HepG2 (cell line): ENCODE measurements around the gene FETUB. TPM values are rescaled to one million over a fixed set of nuclear protein-coding genes. Genes with fewer than 3 reads are reported as not detected.

Source experiments
- ATAC-seq: fragments of 200-7000 bp; cut with Tn5 transposase; 3 replicates; pipeline ENCODE4 v1.9.1; 2020; ENCODE audit warnings: mild to moderate bottlenecking, moderate library complexity
- Bru-seq: library from RNA; stranded (reverse); fragments of 400-500 nt; gene quantifications from one replicate; lab custom pipeline; 2021; lab: Mats Ljungman, UMichigan
- BruChase-seq, 2 experiments: library from RNA; stranded (reverse); fragments of 400-500 nt; gene quantifications; one replicate each; lab custom pipeline; 2021; lab: Mats Ljungman, UMichigan
- BruUV-seq: library from RNA; stranded (reverse); fragments of 400-500 nt; replicated peaks from 2 replicates; lab custom pipeline; 2021; lab: Mats Ljungman, UMichigan
- CTCF ChIA-PET: fragments of 300-600 bp; formaldehyde crosslinking; extraction: SDS; loops from one replicate; lab custom pipeline; 2021; ENCODE audit warnings: low total read pairs, inconsistent platforms, low intra/inter-chr PET ratio; lab: Yijun Ruan, JAX
- POLR2A ChIA-PET: fragments of 350-600 bp; sonication (Branson Sonifier 250); formaldehyde crosslinking; loops from one replicate; lab custom pipeline; 2020; ENCODE audit warnings: antibody characterized with exemption, inconsistent platforms; lab: Yijun Ruan, JAX
- DNase-seq: peaks from one replicate; pipeline ENCODE4 v3.0.0-alpha.2; 2015; ENCODE audit warnings: low spot score
- FAIRE-seq: peaks from 3 replicates; lab custom pipeline; 2011; peaks lifted over from hg19 to GRCh38; lab: Jason Lieb, UNC
- H2AFZ ChIP-seq: one replicate; pipeline ENCODE4 v1.6.1; 2011; ENCODE audit warnings: low read length, inconsistent platforms
- H3K27ac ChIP-seq: fragments of 300-600 bp; 3 replicates; pipeline ENCODE4 v1.8.0; 2011; ENCODE audit warnings: mixed run types, mild to moderate bottlenecking, mixed read lengths, low read length, inconsistent platforms; ENCODE audit not compliant: insufficient read depth; ENCODE audit errors: extremely low read length
- H3K27me3 ChIP-seq, 2 experiments: fragments of 200-600 bp in 1 of 2; 2 replicates in 1 of 2; 3 replicates in 1 of 2; pipeline versions ENCODE4 v1.6.0 to v1.8.0; 2011; ENCODE audit warnings: low read length in 2 of 2, mild to moderate bottlenecking in 2 of 2, moderate library complexity in 2 of 2, inconsistent platforms in 1 of 2; ENCODE audit not compliant: insufficient read depth in 2 of 2, control insufficient read depth in 1 of 2
- H3K36me3 ChIP-seq, 2 experiments: fragments of 200-600 bp in 1 of 2; replicated peaks in 1 of 2; 2 replicates in 1 of 2; 3 replicates in 1 of 2; pipeline versions ENCODE4 v1.5.1 to v1.8.0; 2011; ENCODE audit warnings: low read length in 2 of 2, inconsistent platforms in 1 of 2; ENCODE audit not compliant: insufficient read depth in 2 of 2, control insufficient read depth in 1 of 2
- H3K4me1 ChIP-seq: 2 replicates; pipeline ENCODE4 v1.5.1; 2012; ENCODE audit warnings: low read length, inconsistent platforms; ENCODE audit not compliant: insufficient read depth
- H3K4me2 ChIP-seq: 2 replicates; pipeline ENCODE4 v1.6.0; 2011; ENCODE audit warnings: low read depth, low read length, inconsistent platforms
- H3K4me3 ChIP-seq, 3 experiments: fragments of 200-600 bp in 1 of 3; sonication (generic), shearing (Covaris generic) in 1 of 3; replicated peaks in 1 of 3; 2 replicates each; pipeline ENCODE4 v1.5.1; 2011 to 2016; ENCODE audit warnings: low read length in 3 of 3, inconsistent platforms in 2 of 3, low read depth in 2 of 3, mild to moderate bottlenecking in 2 of 3, control low read depth in 1 of 3, mixed read lengths in 1 of 3; ENCODE audit not compliant: insufficient read depth in 1 of 3
- H3K79me2 ChIP-seq: one replicate; pipeline ENCODE4 v1.6.1; 2011; ENCODE audit warnings: low read length, inconsistent platforms; ENCODE audit not compliant: insufficient read depth
- H3K9ac ChIP-seq: 2 replicates; pipeline ENCODE4 v1.6.0; 2011; ENCODE audit warnings: mild to moderate bottlenecking, low read depth, low read length, inconsistent platforms; ENCODE audit not compliant: insufficient read depth
- H3K9me3 ChIP-seq: 2 replicates; pipeline ENCODE4 v1.5.1; 2012; ENCODE audit warnings: mild to moderate bottlenecking, low read length
- H4K20me1 ChIP-seq: 2 replicates; pipeline ENCODE4 v1.6.0; 2011; ENCODE audit warnings: inconsistent platforms, mild to moderate bottlenecking, low read length, moderate library complexity; ENCODE audit not compliant: insufficient read depth
- ARNT ChIP-seq: fragments of 450-650 bp; IDR thresholded peaks from 2 replicates; pipeline ENCODE4 v1.6.1; 2017
- CEBPB ChIP-seq: IDR thresholded peaks from 2 replicates; pipeline ENCODE4 v1.6.1; 2011; ENCODE audit warnings: low read depth, low read length, improper control_type of control experiment, borderline replicate concordance
- EP300 ChIP-seq, 3 experiments: sonication (generic) in 1 of 3; formaldehyde crosslinking in 1 of 3; IDR thresholded peaks; 2 replicates each; pipeline versions ENCODE4 v1.5.1 to v1.6.1; 2011 to 2020; ENCODE audit warnings: low read depth in 2 of 3, low read length in 2 of 3, borderline replicate concordance in 1 of 3, improper control_type of control experiment in 1 of 3, mild to moderate bottlenecking in 1 of 3, missing genetic modification reagents in 1 of 3, moderate library complexity in 1 of 3
- HDAC6 ChIP-seq: fragments of 200-600 bp; sonication (generic); IDR thresholded peaks from 2 replicates; pipeline ENCODE4 v1.7.0; 2017; ENCODE audit warnings: mild to moderate bottlenecking, antibody characterized with exemption, low read length, low read depth
- HNF4A ChIP-seq: sonication (generic); formaldehyde crosslinking; IDR thresholded peaks from 2 replicates; pipeline ENCODE4 v1.4.0; 2020; ENCODE audit warnings: missing genetic modification reagents
- HNF4G ChIP-seq, 2 experiments: sonication (generic) in 1 of 2; formaldehyde crosslinking in 1 of 2; IDR thresholded peaks; 2 replicates each; pipeline versions ENCODE4 v1.4.0 to v1.6.1; 2011 to 2020; ENCODE audit warnings: borderline replicate concordance in 2 of 2, low read depth in 2 of 2, mild to moderate bottlenecking in 2 of 2, low read length in 1 of 2, missing genetic modification reagents in 1 of 2, moderate library complexity in 1 of 2
- HNRNPLL ChIP-seq: fragments of 200-400 bp; formaldehyde crosslinking; IDR thresholded peaks from 2 replicates; pipeline ENCODE4 v1.6.1; 2017; ENCODE audit warnings: mild to moderate bottlenecking, low read depth, low read length; ENCODE audit not compliant: poor library complexity, severe bottlenecking
- JUNB ChIP-seq: sonication (generic); formaldehyde crosslinking; IDR thresholded peaks from 2 replicates; pipeline ENCODE4 v1.8.0; 2022; ENCODE audit warnings: missing genetic modification reagents, mild to moderate bottlenecking, borderline replicate concordance
- SIN3A ChIP-seq: IDR thresholded peaks from 2 replicates; pipeline ENCODE4 v1.6.1; 2011; ENCODE audit warnings: low read depth, mild to moderate bottlenecking, control low read depth, low read length, borderline replicate concordance
- SKIL ChIP-seq: sonication (generic); formaldehyde crosslinking; IDR thresholded peaks from 2 replicates; pipeline ENCODE4 v1.8.0; 2022; ENCODE audit warnings: missing genetic modification reagents, mild to moderate bottlenecking, moderate library complexity, borderline replicate concordance
- WIZ ChIP-seq: sonication (generic); formaldehyde crosslinking; IDR thresholded peaks from 2 replicates; pipeline ENCODE4 v1.5.1; 2020; ENCODE audit warnings: mild to moderate bottlenecking, missing genetic modification reagents
- ZBTB20 ChIP-seq: sonication (generic); formaldehyde crosslinking; IDR thresholded peaks from 2 replicates; pipeline ENCODE4 v1.8.1; 2023; ENCODE audit warnings: missing genetic modification reagents, low read depth, mild to moderate bottlenecking, borderline replicate concordance
- ZNF317 ChIP-seq: sonication (generic); formaldehyde crosslinking; IDR thresholded peaks from 2 replicates; pipeline ENCODE4 v1.5.0; 2020; ENCODE audit warnings: mild to moderate bottlenecking, missing genetic modification reagents
- ZNF891 ChIP-seq: sonication (generic); formaldehyde crosslinking; IDR thresholded peaks from 2 replicates; pipeline ENCODE4 v1.5.0; 2020; ENCODE audit warnings: mild to moderate bottlenecking, missing genetic modification reagents
- WGBS: methylation state at CpG from one replicate; pipeline ENCODE4 v1.1.6; 2017; ENCODE audit warnings: low lambda C conversion rate; 5-methylcytosine and 5-hydroxymethylcytosine counted together
- in situ Hi-C: cut with HindIII; loops from 2 replicates; pipeline ENCODE4 v1.10.0; 2017; ENCODE audit warnings: low pct_unique_long_range_greater_than_20kb; ENCODE audit not compliant: extremely low pct_ligation_motif_present
- intact Hi-C: fragments of 100-400 bp; cut with micrococcal nuclease; formaldehyde crosslinking; loops from one replicate; pipeline ENCODE4 v1.10.0; 2022; ENCODE audit not compliant: unreplicated experiment
- long read RNA-seq, 2 experiments: library from RNA in 1 of 2; library from polyadenylated mRNA in 1 of 2; stranded (forward) in 1 of 2; unstranded in 1 of 2; transcript quantifications; one replicate each; pipeline ENCODE4 v2.0.0, GENCODE V29; 2019 to 2022
- polyA minus RNA-seq, 3 experiments: library from RNA; depleted of rRNA, polyadenylated mRNA; stranded (reverse); fragments of >200 nt; gene quantifications; 2 replicates each; pipeline ENCODE4 v1.2.3, GENCODE V29; 2011; ENCODE audit warnings: low replicate concordance in 1 of 3
- polyA plus RNA-seq, 8 experiments: library from polyadenylated mRNA; depleted of rRNA in 3 of 8; stranded (reverse) in 7 of 8; unstranded in 1 of 8; fragments of >200 nt; fragmentation: Illumina TruSeq in 4 of 8; extraction: Trizol in 4 of 8; gene quantifications; 2 replicates each; pipeline versions ENCODE4 v1.2.1 to v1.2.3, GENCODE V29; 2011 to 2016; ENCODE audit warnings: low read depth in 4 of 8, missing spikeins in 1 of 8, mixed read lengths in 1 of 8; ENCODE audit not compliant: insufficient read depth in 1 of 8
- total RNA-seq, 5 experiments: library from RNA; depleted of rRNA; stranded (reverse); fragments of >200 nt; fragmentation: Illumina TruSeq; extraction: Trizol; gene quantifications; 2 replicates each; pipeline ENCODE4 v1.2.3, GENCODE V29; 2016; ENCODE audit warnings: low read depth in 1 of 5

FETUB gene, protein sequence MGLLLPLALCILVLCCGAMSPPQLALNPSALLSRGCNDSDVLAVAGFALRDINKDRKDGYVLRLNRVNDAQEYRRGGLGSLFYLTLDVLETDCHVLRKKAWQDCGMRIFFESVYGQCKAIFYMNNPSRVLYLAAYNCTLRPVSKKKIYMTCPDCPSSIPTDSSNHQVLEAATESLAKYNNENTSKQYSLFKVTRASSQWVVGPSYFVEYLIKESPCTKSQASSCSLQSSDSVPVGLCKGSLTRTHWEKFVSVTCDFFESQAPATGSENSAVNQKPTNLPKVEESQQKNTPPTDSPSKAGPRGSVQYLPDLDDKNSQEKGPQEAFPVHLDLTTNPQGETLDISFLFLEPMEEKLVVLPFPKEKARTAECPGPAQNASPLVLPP
- total RNA-seq (2016; rRNA removed; fragmentation: Illumina TruSeq; extraction: Trizol) (1.3 and 2.1 TPM in 2 replicates), polyA plus RNA-seq (2011; rRNA removed) (3.1 and 4.4 TPM in 2 replicates), polyA minus RNA-seq (2011; rRNA and poly(A)+ RNA removed; ENCODE audit: low replicate concordance) (0.28 and 1.4 TPM in 2 replicates), Bru-seq, nascent RNA (percentile 36 among the genes with signal in this experiment), BruChase-seq, experiment 1, labeled RNA remaining after a 6-hour chase (percentile 42 among the genes with signal in this experiment), BruChase-seq, experiment 2, labeled RNA remaining after a 2-hour chase (percentile 47 among the genes with signal in this experiment)
- 0.18 and 0.20 TPM in 2 replicates for total RNA-seq (2016; cell fraction: cytosol; rRNA removed; fragmentation: Illumina TruSeq; extraction: Trizol; ENCODE audit: low read depth)
- total RNA-seq (2016; cell fraction: insoluble cytoplasmic fraction; rRNA removed; fragmentation: Illumina TruSeq; extraction: Trizol) = 0.98 and 1.9 TPM in 2 replicates
- 0.69 and 0.74 TPM in 2 replicates for total RNA-seq (2016; cell fraction: membrane; rRNA removed; fragmentation: Illumina TruSeq; extraction: Trizol)
- 2.6 and 3.1 TPM in 2 replicates for total RNA-seq (2016; cell fraction: nucleus; rRNA removed; fragmentation: Illumina TruSeq; extraction: Trizol)
- polyA plus RNA-seq (2011; cell fraction: cytosol; rRNA removed) = 1.9 and 2.3 TPM in 2 replicates
- polyA plus RNA-seq (2011; cell fraction: nucleus; rRNA removed) = 4.9 and 6.3 TPM in 2 replicates
- 3.8 and 4.3 TPM in 2 replicates for polyA plus RNA-seq (2012)
- 0.59 and 0.63 TPM in 2 replicates for polyA plus RNA-seq (2016; cell fraction: cytosol; fragmentation: Illumina TruSeq; extraction: Trizol; ENCODE audit: low read depth)
- 1.4 and 1.7 TPM in 2 replicates for polyA plus RNA-seq (2016; cell fraction: insoluble cytoplasmic fraction; fragmentation: Illumina TruSeq; extraction: Trizol; ENCODE audit: low read depth)
- polyA plus RNA-seq (2016; cell fraction: membrane; fragmentation: Illumina TruSeq; extraction: Trizol; ENCODE audit: low read depth) = 1.0 and 1.1 TPM in 2 replicates
- 5.6 and 6.6 TPM in 2 replicates for polyA plus RNA-seq (2016; cell fraction: nucleus; fragmentation: Illumina TruSeq; extraction: Trizol; ENCODE audit: insufficient read depth, low read depth)
- 0.53 and 0.59 TPM in 2 replicates for polyA minus RNA-seq (2011; cell fraction: cytosol; rRNA and poly(A)+ RNA removed)
- polyA minus RNA-seq (2011; cell fraction: nucleus; rRNA and poly(A)+ RNA removed) = 1.6 and 2.6 TPM in 2 replicates
- long read RNA-seq, experiment 1 = 0 reads
- long read RNA-seq, experiment 2, partial matches to known transcripts = 0 of 2 reads
- long read RNA-seq, experiment 2, other reads (novel, unspliced or antisense) = 1 of 2 reads

DNA sequence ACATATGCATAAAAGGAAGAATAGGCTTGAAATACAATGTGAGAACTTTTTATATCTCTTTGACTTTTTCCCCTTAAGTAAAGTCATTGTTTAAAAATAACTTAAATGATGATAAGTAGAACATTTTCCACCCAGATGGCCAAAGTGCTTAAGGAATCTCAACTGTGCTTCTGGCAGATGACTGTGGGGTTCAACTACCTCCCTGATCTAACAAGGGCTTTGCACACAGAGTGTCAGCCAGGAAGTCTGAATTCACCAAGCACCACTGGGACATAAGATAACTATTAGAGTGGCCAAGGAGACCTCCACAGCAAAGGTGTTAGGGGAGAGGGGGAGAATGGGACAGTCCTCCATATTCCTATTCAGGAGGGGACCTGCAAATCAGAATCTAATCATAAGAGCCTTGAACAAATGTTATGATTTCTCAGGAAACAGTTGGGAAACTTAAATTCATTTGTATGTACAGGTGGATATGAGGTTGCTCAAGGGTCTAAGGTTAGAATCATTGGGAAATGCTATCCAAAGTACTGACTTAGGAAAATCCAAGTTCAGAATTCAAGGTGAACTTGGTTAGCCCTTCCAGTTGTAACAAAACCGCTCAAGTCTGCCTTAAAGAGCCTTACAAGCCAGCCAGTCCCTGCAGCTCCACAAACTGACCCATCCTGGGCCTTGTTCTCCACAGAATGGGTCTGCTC is at the start of gene FETUB:
Gene FETUB, plus strand, starts transcription at position 622 of the 695 bp plus-strand sequence. Its CDS starts 62 bp downstream, at position 684.
- 27% methylated on average over 1 of the region's 1 CpG for WGBS
- Histone ChIP-seq H4K20me1 (no peaks in the 10 kb centered on the region), H3K4me2 (peak within 1 kb of the TSS; percentile 34; the same call in 1 of the 2 replicates), H3K79me2 (no peaks in the 10 kb centered on the region), H3K27ac (no peak within 1 kb of the TSS), H3K36me3 (no peaks in the 10 kb centered on the region), H3K9me3 (no peaks in the 10 kb centered on the region), H3K27me3 (no peaks in the 10 kb centered on the region), H3K9ac (no peak within 1 kb of the TSS), H2AFZ (no peak within 1 kb of the TSS), H3K4me1 (peaks cover 20% of the 10 kb centered on the region), H3K4me3 (peak within 1 kb of the TSS in 1 of 3 experiments; percentile 3; a peak in 1 of 6 replicates)
- ChIA-PET POLR2A (interaction anchor here (1.0 kb wide), 1 partner anchor 14 kb away, joined by 3 read pairs; no protein-coding TSS in a partner anchor), CTCF (no interaction called here)
- in situ Hi-C loops (no loop called here), intact Hi-C loops (no loop called here)
- DNase-seq (no peak), ATAC-seq (no peak; the same call in 1 of the 3 replicates), FAIRE-seq (peak; percentile 12)
- no TSS peak for BruUV-seq
- TF ChIP-seq JUNB (CRISPR knock-in tag) = no peak
- no peak for TF ChIP-seq ARNT
- TF ChIP-seq HNRNPLL = no peak
- no peak for TF ChIP-seq ZNF891 (CRISPR knock-in tag)
- 0 out of 2 replicates have a peak, but pooled peaks have one; percentile 17 for TF ChIP-seq CEBPB
- TF ChIP-seq WIZ (CRISPR knock-in tag) = no peak
- peak; percentile 33; the same call in 1 of the 2 replicates for TF ChIP-seq HNF4A (CRISPR knock-in tag)
- no peak for TF ChIP-seq ZBTB20 (CRISPR knock-in tag)
- no peak for TF ChIP-seq SKIL (CRISPR knock-in tag)
- TF ChIP-seq HDAC6 = no peak
- TF ChIP-seq EP300 (IDR thresholded peaks at IDR 0.05; ENCODE audit: low read depth in 2 of 2, low read length in 2 of 2) = peak in 1 of 2 experiments; percentile 32; a peak in 1 of 4 replicates
- no peak for TF ChIP-seq EP300 (CRISPR knock-in tag; IDR thresholded peaks at IDR 0.05; ENCODE audit: borderline replicate concordance)
- no peak for TF ChIP-seq SIN3A
- TF ChIP-seq HNF4G (IDR thresholded peaks at IDR 0.05; ENCODE audit: borderline replicate concordance, low read depth, low read length) = peak; percentile 29; the same call in 1 of the 2 replicates
- TF ChIP-seq HNF4G (CRISPR knock-in tag; IDR thresholded peaks at IDR 0.05; ENCODE audit: borderline replicate concordance, low read depth) = no peak
- TF ChIP-seq ZNF317 = no peak
